ENCODE results near the gene BCAS3. TPM values are rescaled to one million over a fixed set of nuclear protein-coding genes. Genes with fewer than 3 reads are reported as not detected.

The BCAS3 gene
- total and polyA plus RNA-seq, 4 donors, result 5.8 to 24.6 (median 10.1) TPM

GRCh38 chr17:61149106-61149825 lies 471.6 kb downstream of the BCAS3 start:
- Histone ChIP-seq H3K4me1 (ENCODE audit: control insufficient read depth in 4 of 4, insufficient read depth in 4 of 4, low read length in 3 of 4) (no peaks in the 10 kb centered on the region), H3K9ac (ENCODE audit: low read depth in 1 of 2, low read length in 2 of 2) (no peak overlapping the region), H3K27me3 (ENCODE audit: control insufficient read depth in 4 of 4, insufficient read depth in 4 of 4, low read length in 3 of 4) (no peaks in the 10 kb centered on the region), H3K9me3 (ENCODE audit: control insufficient read depth in 4 of 4, low read length in 3 of 4) (no peaks in the 10 kb centered on the region), H3K4me3 (ENCODE audit: low read depth in 1 of 3, low read length in 3 of 3) (no peak overlapping the region), H3K36me3 (ENCODE audit: control insufficient read depth in 4 of 4, insufficient read depth in 3 of 4, low read depth in 1 of 4, low read length in 3 of 4) (no peaks in the 10 kb centered on the region), H3K27ac (ENCODE audit: low read depth in 1 of 2, low read length in 2 of 2) (no peak overlapping the region)
- TF ChIP-seq MAX (IDR thresholded peaks at IDR 0.05) (no peak), JUND (IDR thresholded peaks at IDR 0.05) (no peak), FOXA1 (IDR thresholded peaks at IDR 0.05) (no peak), NR2F2 (IDR thresholded peaks at IDR 0.05) (no peak), HNF4G (IDR thresholded peaks at IDR 0.05) (no peak), GABPA (IDR thresholded peaks at IDR 0.05 in 1 of 2, conservative IDR thresholded peaks at IDR 0.05 in 1 of 2) (no peak), ZBTB33 (IDR thresholded peaks at IDR 0.05) (no peak), YY1 (IDR thresholded peaks at IDR 0.05) (no peak), RXRA (IDR thresholded peaks at IDR 0.05) (no peak), ATF3 (IDR thresholded peaks at IDR 0.05) (no peak), SP1 (IDR thresholded peaks at IDR 0.05) (no peak), TAF1 (conservative IDR thresholded peaks at IDR 0.05) (no peak), FOXA2 (IDR thresholded peaks at IDR 0.05) (no peak), CTCF (IDR thresholded peaks at IDR 0.05; ENCODE audit: low read depth, low read length, missing input control) (no peak), HNF4A (conservative IDR thresholded peaks at IDR 0.05) (no peak), EGR1 (IDR thresholded peaks at IDR 0.05; ENCODE audit: low read depth in 2 of 2) (no peak), REST (IDR thresholded peaks at IDR 0.05) (no peak), RAD21 (IDR thresholded peaks at IDR 0.05) (no peak)
- WGBS, result 92% methylated on average over 6 of the region's 6 CpGs
- DNase-seq (ENCODE audit: low spot score), result no peak
